H1 (cell line): Measurements from ENCODE around the gene PAK6. TPM values are rescaled to one million over a fixed set of nuclear protein-coding genes. Genes with fewer than 3 reads are reported as not detected.

ENCODE experiments used
- CTCF ChIA-PET: fragments of 300-600 bp; sonication (Branson Sonifier 250); formaldehyde crosslinking; loops from one replicate; lab custom pipeline; 2021; ENCODE audit not compliant: partially characterized antibody; lab: Charles Lee
- POLR2A ChIA-PET: fragments of 300-600 bp; sonication (Branson Sonifier 250); formaldehyde crosslinking; loops from one replicate; lab custom pipeline; 2021; ENCODE audit warnings: inconsistent platforms; ENCODE audit not compliant: partially characterized antibody; lab: Charles Lee
- DNase-seq, 2 experiments: peaks; one replicate each; pipeline versions ENCODE4 v3.0.0 to v3.0.0-alpha.2; 2010 to 2022; ENCODE audit warnings: low spot score in 2 of 2, low read depth in 1 of 2, mixed read lengths in 1 of 2
- FAIRE-seq: peaks from 2 replicates; lab custom pipeline; 2011; peaks lifted over from hg19 to GRCh38; lab: Jason Lieb, UNC
- H2AFZ ChIP-seq: 2 replicates; pipeline ENCODE4 v1.8.1; 2012; ENCODE audit warnings: low read length, inconsistent platforms
- H2AK5ac ChIP-seq: 2 replicates; pipeline ENCODE4 v1.6.1; 2013; ENCODE audit warnings: low read depth, low read length
- H2BK120ac ChIP-seq: replicated peaks from 2 replicates; pipeline ENCODE3; 2013; ENCODE audit warnings: low read depth, low read length, inconsistent platforms
- H2BK12ac ChIP-seq: 2 replicates; pipeline ENCODE4 v1.6.1; 2013; ENCODE audit warnings: low read depth, low read length
- H2BK15ac ChIP-seq: 2 replicates; pipeline ENCODE4 v1.6.1; 2013; ENCODE audit warnings: low read length
- H2BK20ac ChIP-seq: 2 replicates; pipeline ENCODE4 v1.6.1; 2013; ENCODE audit warnings: low read length
- H2BK5ac ChIP-seq: 2 replicates; pipeline ENCODE4 v1.6.1; 2013; ENCODE audit warnings: low read depth, low read length
- H3K14ac ChIP-seq: 2 replicates; pipeline ENCODE4 v1.6.1; 2013; ENCODE audit warnings: inconsistent platforms; ENCODE audit not compliant: insufficient read length
- H3K18ac ChIP-seq: 2 replicates; pipeline ENCODE4 v1.6.1; 2013; ENCODE audit warnings: low read length; ENCODE audit errors: extremely low read depth
- H3K23ac ChIP-seq: 2 replicates; pipeline ENCODE4 v1.6.1; 2013; ENCODE audit warnings: inconsistent platforms; ENCODE audit not compliant: insufficient read length
- H3K23me2 ChIP-seq: 2 replicates; pipeline ENCODE4 v1.6.1; 2013; ENCODE audit warnings: low read depth, low read length
- H3K27ac ChIP-seq: 2 replicates; pipeline ENCODE4 v1.6.1; 2011; ENCODE audit warnings: low read depth, low read length, inconsistent platforms
- H3K27me3 ChIP-seq, 4 experiments: replicated peaks in 1 of 4; 1 replicate in 1 of 4; 2 replicates in 3 of 4; pipeline versions ENCODE4 v1.6.1 to v1.8.1; 2011 to 2013; ENCODE audit warnings: low read length in 3 of 4, mild to moderate bottlenecking in 3 of 4, inconsistent platforms in 2 of 4, mixed read lengths in 2 of 4, moderate library complexity in 1 of 4; ENCODE audit not compliant: control insufficient read depth in 3 of 4, insufficient read depth in 3 of 4; ENCODE audit errors: extremely low read depth in 1 of 4
- H3K36me3 ChIP-seq, 4 experiments: 2 replicates each; pipeline versions ENCODE4 v1.6.1 to v1.8.1; 2011 to 2013; ENCODE audit warnings: mild to moderate bottlenecking in 4 of 4, low read length in 3 of 4, moderate library complexity in 2 of 4, control low read depth in 1 of 4, inconsistent platforms in 1 of 4; ENCODE audit not compliant: insufficient read depth in 4 of 4, control insufficient read depth in 2 of 4
- H3K4ac ChIP-seq: replicated peaks from 2 replicates; pipeline ENCODE3; 2013; ENCODE audit warnings: low read length, low read depth, mixed read lengths, inconsistent platforms; ENCODE audit not compliant: insufficient read length
- H3K4me1 ChIP-seq, 4 experiments: replicated peaks in 1 of 4; 1 replicate in 1 of 4; 2 replicates in 3 of 4; pipeline versions ENCODE4 v1.6.1 to v1.8.1; 2011 to 2013; ENCODE audit warnings: low read length in 3 of 4, inconsistent platforms in 2 of 4, mixed read lengths in 1 of 4; ENCODE audit not compliant: insufficient read depth in 4 of 4, control insufficient read depth in 3 of 4
- H3K4me2 ChIP-seq, 2 experiments: 2 replicates each; pipeline versions ENCODE4 v1.6.1 to v1.8.1; 2011 to 2013; ENCODE audit warnings: low read depth in 2 of 2, low read length in 2 of 2, control low read depth in 1 of 2, inconsistent platforms in 1 of 2, mild to moderate bottlenecking in 1 of 2; ENCODE audit not compliant: insufficient read depth in 1 of 2
- H3K4me3 ChIP-seq, 4 experiments: fragments of 200-600, 300-600 bp in 1 of 4; sonication (generic), shearing (Covaris generic), sonication (Bioruptor Twin) in 1 of 4; 2 replicates each; pipeline versions ENCODE4 v1.5.1 to v1.8.1; 2011 to 2016; ENCODE audit warnings: low read length in 4 of 4, low read depth in 3 of 4, control low read depth in 2 of 4, inconsistent platforms in 2 of 4, mild to moderate bottlenecking in 2 of 4, mixed read lengths in 1 of 4, moderate library complexity in 1 of 4; ENCODE audit not compliant: insufficient read depth in 2 of 4; ENCODE audit errors: extremely low read depth in 1 of 4
- H3K56ac ChIP-seq: replicated peaks from 2 replicates; pipeline ENCODE3; 2013; ENCODE audit warnings: low read depth, mild to moderate bottlenecking, mixed read lengths, low read length, inconsistent platforms; ENCODE audit not compliant: insufficient read length
- H3K79me1 ChIP-seq: 2 replicates; pipeline ENCODE4 v1.6.1; 2013; ENCODE audit warnings: low read depth, low read length, control low read depth
- H3K79me2 ChIP-seq, 2 experiments: 2 replicates each; pipeline versions ENCODE4 v1.6.1 to v1.8.1; 2012 to 2013; ENCODE audit warnings: low read length in 2 of 2, mild to moderate bottlenecking in 2 of 2, inconsistent platforms in 1 of 2; ENCODE audit not compliant: insufficient read depth in 2 of 2, control insufficient read depth in 1 of 2
- H3K9ac ChIP-seq, 4 experiments: replicated peaks in 1 of 4; 1 replicate in 1 of 4; 2 replicates in 3 of 4; pipeline versions ENCODE4 v1.6.1 to v1.8.1; 2011 to 2013; ENCODE audit warnings: low read depth in 3 of 4, low read length in 3 of 4, control low read depth in 2 of 4, mild to moderate bottlenecking in 2 of 4, moderate library complexity in 2 of 4, inconsistent platforms in 1 of 4; ENCODE audit errors: extremely low read depth in 1 of 4
- H3K9me3 ChIP-seq, 2 experiments: 2 replicates each; pipeline versions ENCODE4 v1.6.1 to v1.8.1; 2012 to 2013; ENCODE audit warnings: mild to moderate bottlenecking in 2 of 2, moderate library complexity in 2 of 2, control low read depth in 1 of 2, inconsistent platforms in 1 of 2, low read depth in 1 of 2, low read length in 1 of 2, mixed read lengths in 1 of 2; ENCODE audit not compliant: insufficient read depth in 2 of 2
- H4K20me1 ChIP-seq, 2 experiments: replicated peaks in 1 of 2; 2 replicates each; pipeline versions ENCODE3 to v1.8.1; 2011 to 2013; ENCODE audit warnings: inconsistent platforms in 2 of 2, low read length in 2 of 2, mild to moderate bottlenecking in 1 of 2; ENCODE audit not compliant: insufficient read depth in 2 of 2, control insufficient read depth in 1 of 2
- H4K5ac ChIP-seq: 2 replicates; pipeline ENCODE4 v1.6.1; 2013; ENCODE audit warnings: low read length, low read depth, mixed read lengths, inconsistent platforms; ENCODE audit not compliant: insufficient read length
- H4K8ac ChIP-seq: 2 replicates; pipeline ENCODE4 v1.8.0; 2013; ENCODE audit warnings: mild to moderate bottlenecking, moderate library complexity, low read length, inconsistent platforms; ENCODE audit not compliant: insufficient read depth; ENCODE audit errors: extremely low read depth
- H4K91ac ChIP-seq: replicated peaks from 2 replicates; pipeline ENCODE3; 2013; ENCODE audit warnings: low read length, mixed read lengths, inconsistent platforms; ENCODE audit not compliant: insufficient read length
- HDAC6 ChIP-seq: IDR thresholded peaks from one replicate; pipeline ENCODE4 v1.7.1; 2012; ENCODE audit warnings: low read depth, mild to moderate bottlenecking, inconsistent platforms, low read length, moderate library complexity
- KDM1A ChIP-seq: fragments of 200-600, 300-600 bp; sonication (generic); IDR thresholded peaks from 2 replicates; pipeline ENCODE4 v1.7.1; 2016; ENCODE audit warnings: mild to moderate bottlenecking, low read length, borderline replicate concordance
- WGBS, 2 experiments: shearing (Covaris generic) in 1 of 2; methylation state at CpG; one replicate each; pipeline versions ENCODE4 v1.1.6 to v1.1.7; 2013 to 2015; ENCODE audit warnings: low lambda C conversion rate in 2 of 2, mixed read lengths in 2 of 2, inconsistent platforms in 1 of 2, low coverage in 1 of 2, missing lambda C conversion rate in 1 of 2; ENCODE audit not compliant: insufficient replicate concordance in 2 of 2, insufficient coverage in 1 of 2, insufficient read length in 1 of 2; ENCODE audit errors: extremely low coverage in 1 of 2, missing lambda C conversion rate in 1 of 2; 5-methylcytosine and 5-hydroxymethylcytosine counted together
- polyA plus RNA-seq, 7 experiments: library from polyadenylated mRNA; depleted of rRNA in 3 of 7; stranded (reverse) in 5 of 7; unstranded in 2 of 7; fragments of >200 nt in 5 of 7; fragments of 200-250 nt in 2 of 7; gene quantifications; 1 replicate in 5 of 7; 2 replicates in 1 of 7; 4 replicates in 1 of 7; pipeline versions ENCODE4 v1.2.1 to v1.2.3, GENCODE V29; 2011 to 2013; ENCODE audit warnings: missing spikeins in 2 of 7, mixed read lengths in 2 of 7
- total RNA-seq: library from RNA; stranded (reverse); fragmentation: NEBNext Ultra II Directional; extraction: Animal tissue kit (Norgen Biotek cat#: 25700); gene quantifications from 2 replicates; pipeline ENCODE4 v1.2.1, GENCODE V29; 2021

PAK6 gene
- total and polyA plus RNA-seq, 2 of the 8 experiments (the other 6 are each of a cell fraction or from before 2014, with no cell fraction given), result 6.9 to 9.4 TPM

GRCh38 chr15:40242601-40243000, 3.7 kb downstream of the PAK6 start:
- no peak for TF ChIP-seq HDAC6
- TF ChIP-seq KDM1A, result no peak
- H4K5ac ChIP-seq, result no peak overlapping the region
- no peak overlapping the region for H3K4me2 ChIP-seq
- H2BK5ac ChIP-seq, result no peak overlapping the region
- no peak overlapping the region for H3K4me3 ChIP-seq
- peaks cover 4% of the 10 kb centered on the region; the same call in 1 of the 2 replicates for H3K23me2 ChIP-seq
- H3K14ac ChIP-seq, result no peak overlapping the region
- H3K79me1 ChIP-seq, result no peaks in the 10 kb centered on the region
- ChIA-PET POLR2A (interaction anchor here (0.7 to 6.2 kb wide), 8 partner anchors 7 to 190 kb away, joined by 3 to 47 read pairs (median 3); no protein-coding TSS in a partner anchor), CTCF (interaction anchor here (0.8 to 46.3 kb wide), 10 partner anchors 8 to 135 kb away, joined by 3 to 1340 read pairs (median 4); partner anchors contain the start of gene ANKRD63)
- no peak for FAIRE-seq
- no peak overlapping the region for H2BK20ac ChIP-seq
- H3K27ac ChIP-seq, result no peak overlapping the region
- H4K91ac ChIP-seq, result no peak overlapping the region
- H3K56ac ChIP-seq, result no peak overlapping the region
- H3K4ac ChIP-seq, result no peak overlapping the region
- H4K8ac ChIP-seq, result no peak overlapping the region; the same call in 1 of the 2 replicates
- WGBS, 2 experiments, result 96% methylated on average over 5 of the region's 5 CpGs; no CpG with 5 or more reads in 1 of the 2 experiments
- peaks cover 0 to 6% (median 2%) of the 10 kb centered on the region in 4 experiments; a peak in 2 of 7 replicates for H3K27me3 ChIP-seq
- H2AK5ac ChIP-seq, result no peak overlapping the region
- no peak for DNase-seq
- no peak overlapping the region for H2BK120ac ChIP-seq
- H3K9ac ChIP-seq, result no peak overlapping the region
- no peaks in the 10 kb centered on the region for H4K20me1 ChIP-seq
- H3K36me3 ChIP-seq, result no peaks in the 10 kb centered on the region
- H3K18ac ChIP-seq, result no peak overlapping the region
- peak overlapping the region; percentile 68; the same call in 1 of the 2 replicates for H2BK12ac ChIP-seq
- H3K9me3 ChIP-seq, result no peaks in the 10 kb centered on the region
- H2AFZ ChIP-seq, result no peak overlapping the region
- H2BK15ac ChIP-seq, result no peak overlapping the region
- no peaks in the 10 kb centered on the region for H3K79me2 ChIP-seq
- H3K23ac ChIP-seq, result no peak overlapping the region
- peaks cover 9 to 29% (median 23%) of the 10 kb centered on the region in 4 experiments for H3K4me1 ChIP-seq
